HTERT RPE-1 (cell line): ENCODE measurements around the gene ZNF207.
"Not testable (repeated sequence)": the region's sequence is repeated elsewhere in the genome, so short reads cannot be mapped to it uniquely, and the experiment has no call there.

Experiments
- in situ Hi-C: fragments of 300-500 bp; cut with MboI; formaldehyde crosslinking; loops from 4 replicates; pipeline ENCODE4 v1.14.3; 2020; ENCODE audit warnings: low sequenced_read_pairs

ZNF207 gene

DNA sequence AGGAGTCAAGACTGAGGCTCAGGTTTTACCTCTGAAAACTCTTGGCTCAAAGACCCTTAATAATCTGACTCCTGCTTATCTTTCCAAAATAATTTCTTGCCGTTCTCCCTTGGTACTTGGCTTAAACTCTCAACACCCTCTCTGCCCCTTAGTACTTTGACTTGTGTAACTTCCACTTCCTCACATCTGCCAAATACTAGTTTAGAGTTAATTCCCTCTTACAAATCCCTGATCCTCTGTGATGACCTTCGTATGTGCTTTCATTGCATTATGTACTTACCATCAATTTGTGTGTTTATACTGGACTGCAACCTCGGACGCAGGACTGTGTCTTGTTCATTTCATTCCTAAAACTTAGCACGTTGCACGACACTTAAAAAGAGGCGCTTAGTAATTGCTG, 35.2 kb downstream of the ZNF207 start:
- in situ Hi-C loops: no loop called here

DNA sequence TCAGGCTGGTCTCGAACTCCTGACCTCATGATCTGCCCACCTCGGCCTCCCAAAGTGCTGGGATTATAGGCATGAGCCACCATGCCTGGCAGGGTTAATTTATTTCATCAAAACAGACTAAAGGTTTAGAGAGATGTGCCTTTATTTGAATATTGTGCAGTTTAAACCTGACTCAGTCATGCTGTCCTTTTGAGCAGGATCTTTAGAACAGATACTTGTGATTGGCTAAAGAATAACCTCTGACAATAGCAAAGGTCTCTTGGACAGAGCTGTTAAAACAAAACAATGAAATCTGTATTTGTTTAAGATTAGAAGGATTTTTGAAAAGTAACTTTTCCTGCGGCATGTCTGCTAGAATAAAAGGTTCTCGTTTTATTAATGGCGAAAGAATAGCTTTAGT, 36.0 kb downstream of the ZNF207 start:
- in situ Hi-C loops: no loop called here

DNA sequence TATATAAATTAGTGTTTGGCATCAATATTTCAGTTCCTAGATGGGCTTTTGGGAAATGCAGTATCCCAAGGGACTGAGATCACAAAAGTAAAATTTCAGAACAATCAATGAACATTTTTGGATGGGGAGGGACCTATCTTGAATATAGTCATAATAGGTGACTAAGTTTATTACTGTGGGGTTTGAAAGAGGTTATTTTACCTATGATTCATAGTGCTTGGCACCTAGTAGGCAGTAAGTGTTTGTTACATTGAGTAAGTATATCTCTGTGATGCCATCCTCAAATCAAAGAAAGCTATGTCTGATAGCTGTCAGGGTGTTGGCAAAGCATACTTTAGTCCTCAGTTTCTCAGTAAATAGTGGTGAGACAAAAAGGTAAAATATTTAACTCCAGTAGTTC, 36.9 kb downstream of the ZNF207 start:
- in situ Hi-C loops: no loop called here

DNA sequence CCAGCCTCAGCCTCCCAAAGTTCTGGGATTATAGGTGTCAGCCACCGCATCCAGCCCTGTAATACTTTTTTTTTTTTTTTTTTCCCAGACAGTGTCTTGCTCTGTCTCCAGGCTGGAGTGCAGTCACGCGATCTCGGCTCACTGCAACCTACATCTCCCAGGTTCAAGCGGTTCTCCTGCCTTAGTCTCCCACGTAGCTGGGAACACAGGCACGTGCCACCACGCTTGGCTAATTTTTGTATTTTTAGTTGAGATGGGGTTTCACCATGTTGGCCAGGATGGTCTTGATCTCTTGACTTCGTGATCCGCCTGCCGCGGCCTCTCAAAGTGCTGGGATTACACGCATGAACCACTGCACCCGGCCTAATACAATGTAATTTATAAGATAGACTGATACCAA, 38.2 kb downstream of the ZNF207 start:
- in situ Hi-C loops: not testable (repeated sequence)

DNA sequence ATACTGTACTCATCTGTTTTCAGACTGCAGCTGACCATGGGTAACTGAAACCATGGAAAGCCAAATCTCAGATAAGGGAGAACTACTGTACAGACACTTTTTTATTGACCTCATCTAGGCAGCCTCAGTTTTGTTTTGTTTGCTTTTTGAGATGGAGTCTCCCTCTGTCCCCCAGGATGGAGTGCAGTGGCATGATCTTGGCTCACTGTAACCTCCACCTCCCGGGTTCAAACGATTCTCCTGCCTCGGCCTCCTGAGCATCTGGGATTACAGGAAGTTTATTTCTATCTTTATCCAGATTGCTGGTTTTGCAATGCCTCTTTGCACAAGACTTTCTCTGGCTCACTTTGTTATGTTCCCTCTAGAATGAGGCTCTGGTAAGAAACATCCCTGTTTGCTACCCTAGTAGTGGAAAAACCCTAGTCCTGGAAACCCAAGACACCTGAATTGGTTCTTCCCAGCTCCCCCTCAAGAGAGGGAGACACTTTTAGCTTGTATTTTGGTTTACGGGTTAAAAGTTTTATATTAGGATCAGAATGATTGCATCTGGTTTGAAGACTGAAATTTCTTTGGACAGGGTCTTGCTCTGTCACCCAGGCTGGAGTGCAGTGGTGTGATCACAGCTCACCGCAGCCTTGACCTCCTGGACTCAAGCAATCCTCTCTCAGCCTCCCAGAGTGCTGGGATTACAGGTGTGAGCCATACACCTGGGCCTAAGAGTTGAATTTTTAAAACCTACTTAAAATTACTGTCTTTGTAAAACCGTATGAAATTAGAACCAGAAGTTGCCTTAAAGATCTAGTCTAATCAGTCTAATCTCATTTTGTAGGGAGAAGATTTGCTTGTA, 38.9 kb downstream of the ZNF207 start:
- in situ Hi-C loops: no loop called here

DNA sequence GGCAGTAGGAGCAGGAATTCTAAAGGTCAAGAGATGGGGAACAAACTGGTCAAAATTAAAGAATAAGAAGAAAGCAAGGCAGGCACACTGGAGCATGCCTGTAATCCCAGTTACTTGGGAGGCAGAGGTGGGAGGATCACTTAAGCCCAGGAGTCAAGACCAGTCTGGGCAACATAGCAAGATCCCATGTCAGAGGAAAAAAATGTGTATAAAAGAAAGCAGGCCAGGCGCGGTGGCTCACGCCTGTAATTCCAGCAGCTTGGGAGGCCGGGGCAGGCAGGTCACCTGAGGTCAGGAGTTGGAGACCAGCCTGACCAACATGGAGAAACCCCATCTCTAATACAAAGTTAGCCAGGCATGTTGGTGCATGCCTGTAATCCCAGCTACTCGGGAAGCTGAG, 43.9 kb downstream of the ZNF207 start:
- in situ Hi-C loops: no loop called here

DNA sequence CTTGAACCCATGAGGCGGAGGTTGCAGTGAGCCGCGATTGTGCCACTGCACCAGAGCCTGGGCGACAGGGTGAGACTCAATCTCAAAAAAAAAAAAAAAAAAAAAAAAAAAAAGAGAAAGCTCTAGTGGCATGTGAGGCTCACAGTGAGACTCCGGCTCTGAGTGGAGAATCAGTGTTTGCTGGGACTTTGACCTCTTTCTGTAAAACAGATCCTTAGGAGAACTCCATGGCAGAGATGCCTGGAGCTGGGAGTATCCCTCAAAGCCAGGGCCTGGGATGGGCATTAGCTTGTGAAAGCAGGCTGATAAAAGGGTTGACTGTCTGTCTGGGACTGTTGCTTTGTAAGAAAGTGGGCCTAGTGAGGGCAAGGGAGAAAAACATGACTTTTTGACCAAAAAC, 46.4 kb downstream of the ZNF207 start:
- in situ Hi-C loops: no loop called here

DNA sequence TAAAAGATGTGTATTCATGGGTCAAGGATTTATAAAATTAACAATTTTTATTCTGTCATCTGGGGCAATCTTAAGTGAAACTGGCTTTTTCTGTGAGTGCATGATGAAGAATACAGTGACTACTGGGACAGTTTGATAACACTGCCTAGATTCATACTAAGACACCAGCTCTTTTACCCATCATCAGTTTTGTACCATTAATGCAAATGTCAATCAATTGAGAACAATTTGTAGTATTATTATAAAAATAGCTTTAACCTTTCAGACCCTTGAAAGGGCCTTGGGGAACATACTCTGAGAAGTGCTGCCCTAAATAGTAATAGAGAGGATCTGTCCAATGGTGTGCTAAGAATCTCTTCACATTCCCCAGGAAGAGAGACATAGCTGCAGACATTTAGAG, 49.0 kb downstream of the ZNF207 start:
- in situ Hi-C loops: no loop called here

DNA sequence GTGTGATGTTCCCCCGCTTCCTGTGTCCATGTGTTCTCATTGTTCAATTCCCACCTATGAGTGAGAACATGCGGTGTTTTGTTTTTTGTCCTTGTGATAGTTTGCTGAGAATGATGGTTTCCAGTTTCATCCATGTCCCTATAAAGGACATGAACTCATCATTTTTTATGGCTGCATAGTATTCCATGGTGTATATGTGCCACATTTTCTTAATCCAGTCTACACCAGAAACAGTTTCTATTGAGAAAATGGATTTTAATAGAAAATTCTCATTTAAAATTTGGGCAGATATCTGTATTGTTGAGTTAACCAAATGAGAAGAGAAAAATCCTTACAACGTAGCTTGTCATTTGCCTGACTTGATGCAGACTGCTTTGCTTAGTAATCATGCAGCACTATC, 60.1 kb downstream of the ZNF207 start:
- in situ Hi-C loops: not testable (repeated sequence)

DNA sequence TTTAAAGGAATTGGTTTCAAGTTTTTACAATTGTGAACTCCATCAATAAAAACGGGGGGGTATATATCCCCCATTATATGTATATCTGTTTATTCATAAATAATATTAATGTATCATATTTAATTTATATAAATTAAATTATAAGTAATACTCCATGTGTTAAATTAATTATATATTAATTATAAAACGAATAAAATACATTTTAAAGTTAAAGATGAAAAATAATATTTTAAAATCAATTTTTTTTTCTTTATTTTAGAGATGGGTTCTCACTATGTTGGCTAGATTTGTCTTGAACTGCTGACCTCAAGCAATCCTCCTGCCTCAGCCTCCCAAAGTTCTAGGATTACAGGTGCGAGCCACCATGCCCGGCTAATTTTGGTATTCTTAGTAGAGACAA, 76.9 kb downstream of the ZNF207 start:
- in situ Hi-C loops: no loop called here

DNA sequence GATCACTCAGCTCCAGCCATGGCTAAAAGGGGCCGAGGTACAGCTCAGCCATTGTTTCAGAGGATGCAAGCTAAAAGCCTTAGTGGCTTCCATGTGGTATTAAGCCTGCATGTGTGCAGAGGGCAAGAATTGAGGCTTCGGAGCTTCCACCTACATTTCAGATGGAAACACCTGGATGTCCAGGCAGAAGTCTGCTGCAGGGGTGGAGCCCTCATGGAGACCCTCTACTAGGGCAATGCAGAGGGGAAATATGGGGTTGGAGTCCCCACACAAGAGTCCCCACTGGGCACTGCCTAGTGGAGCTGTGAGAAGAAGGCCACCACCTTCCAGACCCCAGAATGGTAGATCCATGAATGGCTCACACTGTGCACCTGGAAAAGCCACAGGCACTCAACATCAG, 79.6 kb downstream of the ZNF207 start:
- in situ Hi-C loops: no loop called here
